Testis (tissue), 2 donors: ENCODE data around the gene P2RY8.

Experiments
- POLR2A ChIP-seq: fragments of 450-650 bp; IDR thresholded peaks from one replicate; pipeline ENCODE4 v1.6.1; 2017; ENCODE audit warnings: antibody characterized with exemption, mild to moderate bottlenecking, moderate library complexity
- TF ChIP-seq, protein P1 (sequence below), 3 experiments: fragments of 450-650 bp in 2 of 3; fragments of 200-600 bp in 1 of 3; sonication (generic) in 1 of 3; IDR thresholded peaks; one replicate each; pipeline ENCODE4 v1.5.1; 2016 to 2019; ENCODE audit warnings: antibody characterized with exemption in 3 of 3, mild to moderate bottlenecking in 2 of 3, moderate library complexity in 1 of 3

DNA sequence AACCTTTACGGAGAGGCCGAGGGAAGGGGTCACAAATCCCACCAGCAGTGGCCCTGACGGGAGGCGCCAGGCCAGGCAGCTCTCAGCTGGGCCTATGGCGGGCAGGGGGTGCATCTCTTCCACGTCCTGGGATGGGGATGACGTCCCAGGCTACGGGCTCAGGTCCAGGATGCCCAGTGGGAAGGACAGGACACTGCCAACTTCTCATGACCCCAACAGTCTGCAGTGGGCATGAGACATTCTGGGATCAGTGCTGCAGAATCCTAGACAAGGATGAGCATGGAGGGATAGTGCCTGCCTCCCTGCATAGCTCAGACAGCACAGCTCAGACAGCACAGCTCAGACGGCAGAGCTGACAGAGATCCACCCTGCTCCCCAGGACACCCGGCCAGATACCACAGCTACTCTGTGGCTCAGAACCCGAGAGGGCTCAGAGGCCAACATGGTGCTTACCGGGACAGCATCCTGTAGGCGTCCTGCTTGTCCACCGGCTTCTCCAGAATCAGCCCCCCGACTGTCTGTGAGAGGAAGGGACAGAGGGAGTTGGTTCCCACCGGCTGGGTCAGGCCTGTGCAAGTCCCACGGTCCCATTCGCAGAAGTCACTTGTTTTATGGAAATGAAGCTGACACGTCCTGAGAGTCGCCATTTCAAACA is 101.6 kb downstream of the P2RY8 start:
- TF ChIP-seq, protein P1, sequence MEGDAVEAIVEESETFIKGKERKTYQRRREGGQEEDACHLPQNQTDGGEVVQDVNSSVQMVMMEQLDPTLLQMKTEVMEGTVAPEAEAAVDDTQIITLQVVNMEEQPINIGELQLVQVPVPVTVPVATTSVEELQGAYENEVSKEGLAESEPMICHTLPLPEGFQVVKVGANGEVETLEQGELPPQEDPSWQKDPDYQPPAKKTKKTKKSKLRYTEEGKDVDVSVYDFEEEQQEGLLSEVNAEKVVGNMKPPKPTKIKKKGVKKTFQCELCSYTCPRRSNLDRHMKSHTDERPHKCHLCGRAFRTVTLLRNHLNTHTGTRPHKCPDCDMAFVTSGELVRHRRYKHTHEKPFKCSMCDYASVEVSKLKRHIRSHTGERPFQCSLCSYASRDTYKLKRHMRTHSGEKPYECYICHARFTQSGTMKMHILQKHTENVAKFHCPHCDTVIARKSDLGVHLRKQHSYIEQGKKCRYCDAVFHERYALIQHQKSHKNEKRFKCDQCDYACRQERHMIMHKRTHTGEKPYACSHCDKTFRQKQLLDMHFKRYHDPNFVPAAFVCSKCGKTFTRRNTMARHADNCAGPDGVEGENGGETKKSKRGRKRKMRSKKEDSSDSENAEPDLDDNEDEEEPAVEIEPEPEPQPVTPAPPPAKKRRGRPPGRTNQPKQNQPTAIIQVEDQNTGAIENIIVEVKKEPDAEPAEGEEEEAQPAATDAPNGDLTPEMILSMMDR (IDR thresholded peaks at IDR 0.05): no peak
- TF ChIP-seq POLR2A: no peak
